Measurements from ENCODE around the gene LRRC10. TPM values are rescaled to one million over a fixed set of nuclear protein-coding genes. Genes with fewer than 3 reads are reported as not detected.

The LRRC10 gene, protein sequence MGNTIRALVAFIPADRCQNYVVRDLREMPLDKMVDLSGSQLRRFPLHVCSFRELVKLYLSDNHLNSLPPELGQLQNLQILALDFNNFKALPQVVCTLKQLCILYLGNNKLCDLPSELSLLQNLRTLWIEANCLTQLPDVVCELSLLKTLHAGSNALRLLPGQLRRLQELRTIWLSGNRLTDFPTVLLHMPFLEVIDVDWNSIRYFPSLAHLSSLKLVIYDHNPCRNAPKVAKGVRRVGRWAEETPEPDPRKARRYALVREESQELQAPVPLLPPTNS
- not detected in 2 replicates for total RNA-seq

- intact Hi-C loops (cut with micrococcal nuclease), result no loop called here
These were observed at the start of gene LRRC10 for GRCh38 chr12:69610729-69611128. TSS of gene LRRC10 (minus strand) at chr12:69610907. CDS start at chr12:69610838, 69 bp downstream.

DNA sequence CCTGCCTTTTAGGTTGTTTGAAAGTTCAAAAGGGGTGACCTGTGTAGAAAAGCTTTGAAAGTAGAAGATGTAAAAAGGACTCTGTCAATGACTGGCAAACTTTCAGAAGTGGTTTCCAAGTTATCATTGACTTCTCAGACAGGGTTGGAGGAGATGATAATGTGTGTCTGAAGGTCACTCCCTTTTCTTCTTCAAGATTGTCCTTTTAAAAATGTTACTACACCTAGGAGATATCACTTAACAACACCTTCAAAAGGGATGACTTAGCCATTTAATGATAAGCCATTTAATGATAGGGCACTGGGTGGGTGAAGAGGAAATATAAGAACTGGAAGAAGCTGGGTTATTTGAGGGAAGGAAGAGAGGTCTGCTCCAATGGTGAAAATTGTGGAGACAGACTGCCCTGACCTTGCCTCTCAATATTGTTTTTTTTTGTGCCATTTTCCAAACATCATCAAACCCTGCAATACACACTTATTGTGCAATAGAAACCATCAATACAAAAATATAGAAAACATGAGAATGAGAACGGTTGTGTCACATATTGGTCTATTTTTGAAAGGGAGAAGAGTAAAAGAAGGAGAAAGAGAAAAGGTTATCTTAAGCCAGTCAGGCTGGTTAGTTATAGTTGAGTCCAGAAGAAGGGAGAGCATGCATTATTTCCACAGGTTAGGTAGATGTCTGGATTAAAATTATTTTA lies 49.6 kb upstream of the LRRC10 start:
- intact Hi-C loops (cut with micrococcal nuclease), result no loop called here

DNA sequence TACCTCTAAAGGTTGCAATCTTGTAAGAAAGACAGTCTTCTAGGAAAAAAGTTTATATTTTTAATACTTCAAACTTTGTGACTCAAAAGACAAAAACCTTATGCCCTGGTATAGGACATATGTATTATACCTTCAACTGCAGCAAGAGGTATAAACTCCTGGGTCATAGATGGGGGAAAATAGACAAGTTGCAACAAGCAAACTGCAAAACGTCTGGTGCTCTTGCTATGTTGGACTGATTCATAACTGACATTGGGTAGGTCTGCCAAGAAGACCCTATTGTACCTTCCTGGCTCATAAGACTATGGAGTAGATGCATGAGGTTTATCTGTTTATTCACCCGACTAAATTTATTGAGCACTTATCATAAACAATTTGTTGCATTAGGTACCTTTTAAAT lies 47.5 kb upstream of the LRRC10 start:
- intact Hi-C loops (cut with micrococcal nuclease), result no loop called here

GRCh38 chr12:69657376-69658137 lies 46.9 kb upstream of the LRRC10 start:
- intact Hi-C loops (cut with micrococcal nuclease), result no loop called here

DNA sequence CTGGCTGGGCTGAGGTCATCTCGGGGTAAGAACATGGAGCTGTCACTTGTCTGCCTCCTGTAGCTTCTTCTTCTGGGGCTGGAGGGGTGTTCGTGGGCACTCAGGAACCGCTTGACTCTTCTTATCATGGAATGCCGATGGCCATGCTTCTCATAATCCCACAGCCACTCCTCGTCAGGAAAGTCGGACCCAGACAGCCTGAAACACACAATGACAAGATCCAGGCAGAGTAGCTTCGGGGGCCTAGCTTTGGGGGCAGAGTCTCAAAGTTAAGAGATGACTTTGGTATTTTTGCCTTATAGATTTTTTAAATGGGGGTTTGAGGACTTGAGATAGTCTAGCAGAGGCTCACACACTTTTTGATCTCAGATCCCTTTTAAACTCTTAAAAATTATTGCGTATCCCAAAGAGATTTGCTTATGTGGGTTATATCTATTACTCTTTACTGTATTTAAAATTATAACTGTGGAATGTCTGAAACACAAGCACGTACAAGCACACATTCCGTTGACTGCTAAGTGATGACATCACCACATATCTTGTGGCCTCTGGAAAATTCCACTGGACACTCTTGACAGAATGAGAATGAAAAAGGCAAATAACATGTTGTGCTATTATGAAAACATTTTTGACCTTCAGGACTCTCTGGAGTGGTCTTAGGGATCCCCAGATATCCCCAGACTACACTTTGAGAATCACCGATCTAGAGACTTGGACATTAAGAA lies 45.1 kb upstream of the LRRC10 start:
- intact Hi-C loops (cut with micrococcal nuclease), result no loop called here

DNA sequence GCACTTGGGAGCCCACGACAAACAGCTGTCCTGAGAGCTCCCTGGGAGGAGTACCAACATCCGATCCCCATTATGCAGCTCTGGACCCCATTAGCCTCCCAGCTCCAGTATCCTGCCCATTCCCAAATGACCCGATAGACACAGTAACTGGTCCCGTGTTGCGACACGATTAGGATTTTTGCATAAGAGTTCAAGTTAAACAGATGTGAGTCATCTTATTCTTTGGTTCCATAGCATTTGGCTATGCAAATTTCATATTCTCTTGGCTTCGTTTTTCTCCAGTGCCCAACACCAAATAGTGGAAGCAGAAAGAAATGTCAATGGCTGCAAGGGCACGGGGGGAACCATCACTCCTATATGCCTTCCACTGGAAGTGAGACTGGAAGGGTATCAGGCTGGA lies 43.0 kb upstream of the LRRC10 start:
- intact Hi-C loops (cut with micrococcal nuclease), result no loop called here

GRCh38 chr12:69651922-69652321 lies 41.2 kb upstream of the LRRC10 start:
- intact Hi-C loops (cut with micrococcal nuclease), result no loop called here

GRCh38 chr12:69649529-69649928 lies 38.8 kb upstream of the LRRC10 start:
- intact Hi-C loops (cut with micrococcal nuclease), result no loop called here

DNA sequence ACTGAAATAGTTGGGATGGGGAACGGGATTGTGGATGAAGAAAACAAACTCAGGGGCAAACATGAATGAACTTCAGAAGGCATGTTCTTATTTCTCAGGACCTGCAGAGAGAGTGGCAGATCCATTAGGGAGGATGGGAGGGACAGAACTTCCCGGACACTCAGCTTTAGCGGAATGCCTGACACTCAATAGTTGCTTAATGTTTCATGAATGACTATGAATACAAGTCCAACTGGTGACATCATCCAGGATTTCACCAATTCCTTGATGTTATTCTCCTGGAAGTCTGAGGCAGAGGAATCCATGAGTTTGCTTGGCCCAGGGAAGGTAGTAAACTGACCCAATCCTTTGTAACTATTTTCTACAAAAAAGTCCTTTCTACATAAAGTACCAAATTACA lies 37.8 kb upstream of the LRRC10 start:
- intact Hi-C loops (cut with micrococcal nuclease), result no loop called here

DNA sequence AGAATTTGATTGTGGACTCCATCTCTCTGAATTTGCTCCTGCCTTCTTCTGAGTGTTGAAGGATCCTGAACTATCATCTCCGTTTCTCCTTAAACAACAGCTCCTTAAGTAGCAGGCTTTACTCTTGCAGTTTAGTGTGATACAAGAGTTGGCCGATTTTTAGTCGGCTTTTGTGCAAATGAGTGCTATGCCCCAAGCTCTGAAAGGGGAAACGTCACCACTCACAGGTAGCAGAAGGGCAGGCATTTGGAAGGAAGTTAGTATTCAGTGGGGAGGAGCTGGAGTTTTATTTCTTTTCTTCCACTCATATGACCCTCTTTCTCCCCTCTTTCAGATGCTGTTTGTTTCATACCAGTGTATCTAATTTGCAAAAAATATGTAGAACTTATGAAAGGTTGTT lies 36.5 kb upstream of the LRRC10 start:
- intact Hi-C loops (cut with micrococcal nuclease), result no loop called here

DNA sequence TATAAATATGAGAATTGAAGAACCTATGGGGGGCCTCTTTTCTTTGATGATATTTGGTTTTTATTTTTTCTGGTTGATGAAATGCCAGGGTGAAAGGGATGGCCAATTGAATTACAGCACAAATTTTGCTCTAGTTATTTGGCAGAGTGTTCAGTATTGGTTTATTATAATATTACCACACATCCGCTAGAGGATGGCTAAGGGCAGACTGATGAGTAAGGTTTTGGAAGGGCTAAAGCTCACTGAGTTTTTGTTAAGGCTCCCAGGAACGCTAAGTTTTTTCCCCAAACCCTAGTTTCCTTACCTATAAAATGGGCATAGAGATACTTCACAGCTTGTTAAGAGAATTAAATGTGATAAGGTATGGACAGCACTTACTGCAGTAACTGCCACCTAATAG lies 34.3 kb upstream of the LRRC10 start:
- intact Hi-C loops (cut with micrococcal nuclease), result no loop called here

DNA sequence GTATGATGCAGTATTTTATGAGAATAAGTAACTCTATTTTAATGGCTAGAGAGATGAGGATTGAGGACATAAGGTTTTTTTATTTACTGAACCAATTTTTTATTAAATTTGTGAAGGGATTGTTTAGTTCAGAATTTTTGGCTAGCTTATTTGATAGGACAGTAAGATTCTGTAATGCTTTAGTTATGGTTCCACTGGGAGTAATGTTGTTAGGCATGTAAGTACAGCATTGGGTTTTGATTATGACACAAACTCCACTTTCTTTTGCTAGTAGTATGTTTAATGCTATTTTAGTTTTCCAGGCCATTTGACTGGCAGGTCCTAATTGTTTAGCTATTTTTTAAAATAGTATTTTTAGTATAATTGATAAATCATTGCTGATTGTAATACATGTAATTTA lies 33.8 kb upstream of the LRRC10 start:
- intact Hi-C loops (cut with micrococcal nuclease), result no loop called here

- intact Hi-C loops (cut with micrococcal nuclease), result no loop called here
These were observed 31.8 kb upstream of the LRRC10 start for GRCh38 chr12:69642531-69642930.

DNA sequence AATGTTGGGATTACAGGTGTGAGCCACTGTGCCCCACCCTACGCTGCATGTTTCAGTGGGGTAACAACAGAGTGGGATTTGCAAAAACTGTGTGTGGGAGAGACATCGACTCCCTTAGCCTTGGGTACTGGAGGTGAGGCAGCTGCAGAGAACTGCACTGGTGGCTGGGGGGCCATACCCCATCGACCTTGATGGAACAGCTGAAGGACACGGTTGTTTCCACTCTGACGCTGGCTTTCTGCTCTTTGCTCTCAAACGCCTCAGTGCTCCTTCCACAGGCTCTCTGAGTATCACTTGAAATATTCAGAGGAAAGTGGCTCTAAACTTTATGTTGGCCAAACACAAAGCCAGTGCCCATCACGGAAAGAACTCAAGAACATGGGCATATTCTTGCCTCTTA lies 30.8 kb upstream of the LRRC10 start:
- intact Hi-C loops (cut with micrococcal nuclease), result no loop called here

- intact Hi-C loops (cut with micrococcal nuclease), result loop anchor here (1.0 to 5.0 kb wide), 4 partner anchors 222 to 485 kb away; no protein-coding TSS in a partner anchor
These were observed 28.8 kb upstream of the LRRC10 start for GRCh38 chr12:69639400-69640016.

GRCh38 chr12:69633061-69633460 lies 22.4 kb upstream of the LRRC10 start:
- intact Hi-C loops (cut with micrococcal nuclease), result no loop called here

DNA sequence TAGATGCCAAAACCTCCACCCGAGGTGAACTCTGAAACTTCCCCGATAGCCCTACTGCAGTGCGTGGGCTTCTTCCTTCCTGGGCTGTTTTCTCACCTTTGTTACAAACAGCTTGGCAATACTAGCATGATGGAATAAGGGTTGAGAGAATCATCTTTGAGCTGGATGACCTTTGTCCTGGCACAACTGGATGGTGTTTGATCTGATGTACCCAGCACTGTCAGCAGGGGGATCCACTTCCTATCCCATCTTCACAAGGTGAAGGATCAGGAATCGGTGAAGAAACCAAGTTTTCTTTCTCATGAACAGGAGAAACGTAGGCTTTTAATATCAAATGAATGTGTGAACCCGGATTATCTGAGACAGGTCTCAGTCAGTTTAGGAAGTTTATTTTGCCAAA lies 19.5 kb upstream of the LRRC10 start:
- intact Hi-C loops (cut with micrococcal nuclease), result no loop called here

DNA sequence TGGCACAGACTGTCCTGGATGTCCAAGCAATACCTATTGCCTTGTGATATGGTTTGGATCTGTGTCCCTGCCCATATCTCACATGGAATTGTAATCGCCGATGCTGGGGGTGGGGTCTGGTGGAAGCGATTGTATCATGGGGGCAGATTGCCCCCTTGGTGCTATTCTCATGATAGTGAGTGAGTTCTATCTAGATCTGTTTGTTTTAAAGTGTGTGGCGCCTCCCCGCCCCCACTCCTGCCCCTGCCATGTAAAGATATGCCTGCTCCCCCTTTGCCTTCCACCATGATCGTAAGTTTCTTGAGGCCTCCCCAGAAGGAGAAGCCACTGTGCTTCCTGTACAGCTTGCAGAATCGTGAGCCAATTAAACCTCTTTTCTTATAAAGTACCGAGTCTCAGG lies 16.8 kb upstream of the LRRC10 start:
- intact Hi-C loops (cut with micrococcal nuclease), result no loop called here

DNA sequence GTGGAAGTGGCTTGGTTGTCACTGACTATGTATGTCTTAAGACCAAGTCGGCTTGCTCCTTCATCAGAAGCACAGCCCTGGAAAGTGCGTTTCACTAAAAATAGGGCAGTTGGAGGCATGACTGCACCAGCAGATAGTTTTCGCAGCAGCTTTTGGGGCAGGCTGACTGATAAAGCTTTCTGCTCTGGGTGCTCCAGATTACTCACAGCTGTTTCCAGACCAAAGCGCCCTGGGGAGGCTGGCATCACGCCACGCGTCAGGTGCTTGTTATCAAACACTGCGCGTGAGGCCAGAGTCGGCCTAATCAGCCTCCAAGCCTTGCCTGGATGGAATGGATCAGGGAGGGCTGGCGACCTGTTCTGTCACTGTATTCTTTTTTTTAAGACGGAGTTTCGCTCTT lies 13.3 kb upstream of the LRRC10 start:
- intact Hi-C loops (cut with micrococcal nuclease), result no loop called here

- intact Hi-C loops (cut with micrococcal nuclease), result no loop called here
These were observed 10.8 kb upstream of the LRRC10 start for GRCh38 chr12:69621551-69621950.

- intact Hi-C loops (cut with micrococcal nuclease), result no loop called here
These were observed 10.2 kb upstream of the LRRC10 start for GRCh38 chr12:69620921-69621320.
